Neural progenitor cell (in vitro differentiated cells): ENCODE results near the gene GLO1. TPM values are rescaled to one million over a fixed set of nuclear protein-coding genes. Genes with fewer than 3 reads are reported as not detected.

ENCODE experiments used
- DNase-seq: peaks from one replicate; pipeline ENCODE4 v3.0.0-alpha.2; 2016; ENCODE audit warnings: low spot score
- H2AFZ ChIP-seq: fragments of 200-600 bp; sonication (generic); replicated peaks from 2 replicates; pipeline ENCODE4 v1.6.1; 2016; ENCODE audit warnings: antibody characterized with exemption
- H3F3A ChIP-seq: fragments of 200-600 bp; sonication (generic); 2 replicates; pipeline ENCODE4 v1.6.1; 2016; ENCODE audit warnings: antibody characterized with exemption, low read depth
- H3K27ac ChIP-seq: fragments of 200-600 bp; sonication (generic); 2 replicates; pipeline ENCODE4 v1.5.1; 2016; ENCODE audit warnings: mild to moderate bottlenecking
- H3K27me3 ChIP-seq: fragments of 200-600 bp; sonication (generic); 2 replicates; pipeline ENCODE4 v1.6.1; 2016; ENCODE audit warnings: mild to moderate bottlenecking, moderate library complexity
- H3K36me3 ChIP-seq: fragments of 200-600 bp; sonication (generic); 2 replicates; pipeline ENCODE4 v1.5.1; 2016
- H3K4me1 ChIP-seq: fragments of 200-600 bp; sonication (generic); 2 replicates; pipeline ENCODE4 v1.6.1; 2016; ENCODE audit warnings: mixed run types
- H3K4me2 ChIP-seq: fragments of 200-600 bp; sonication (generic); 2 replicates; pipeline ENCODE4 v1.6.1; 2016
- H3K4me3 ChIP-seq: fragments of 200-600 bp; sonication (generic); 2 replicates; pipeline ENCODE4 v1.5.1; 2016
- H3K79me2 ChIP-seq: fragments of 200-600 bp; sonication (generic); 2 replicates; pipeline ENCODE4 v1.6.1; 2016; ENCODE audit warnings: low read depth
- H3K9ac ChIP-seq: fragments of 200-600 bp; sonication (generic); 2 replicates; pipeline ENCODE4 v1.6.1; 2016
- H3K9me3 ChIP-seq: fragments of 200-600 bp; sonication (generic); 2 replicates; pipeline ENCODE4 v1.5.1; 2016; ENCODE audit warnings: low read depth
- H4K20me1 ChIP-seq: fragments of 200-600 bp; sonication (generic); 2 replicates; pipeline ENCODE4 v1.6.1; 2016; ENCODE audit warnings: low read depth
- H3K27ac Mint-ChIP-seq: 3 replicates; pipeline ENCODE4 v1.8.0; 2021; ENCODE audit warnings: mixed read lengths
- H3K27me3 Mint-ChIP-seq: 2 replicates; pipeline ENCODE4 v1.8.0; 2022; ENCODE audit warnings: low read depth, mild to moderate bottlenecking, inconsistent platforms, moderate library complexity, mixed read lengths; ENCODE audit not compliant: insufficient read depth
- H3K36me3 Mint-ChIP-seq: 3 replicates; pipeline ENCODE4 v1.8.0; 2021; ENCODE audit warnings: mixed read lengths
- H3K4me1 Mint-ChIP-seq: 3 replicates; pipeline ENCODE4 v1.8.0; 2021; ENCODE audit warnings: mixed read lengths
- H3K4me3 Mint-ChIP-seq: 3 replicates; pipeline ENCODE4 v1.8.0; 2021; ENCODE audit warnings: mild to moderate bottlenecking, moderate library complexity, mixed read lengths
- H3K9me3 Mint-ChIP-seq: 3 replicates; pipeline ENCODE4 v1.8.0; 2020; ENCODE audit warnings: mixed read lengths
- EZH2 ChIP-seq: fragments of 200-600 bp; sonication (generic); IDR thresholded peaks from 2 replicates; pipeline ENCODE4 v1.6.1; 2017; ENCODE audit warnings: antibody characterized with exemption, mild to moderate bottlenecking, moderate library complexity
- EZH2phosphoT487 ChIP-seq: fragments of 200-600 bp; sonication (generic); IDR thresholded peaks from 2 replicates; pipeline ENCODE4 v1.6.1; 2017; ENCODE audit warnings: antibody characterized with exemption
- total RNA-seq: library from RNA; depleted of rRNA; stranded (reverse); fragments of >200 nt; gene quantifications from 2 replicates; pipeline ENCODE4 v1.2.3, GENCODE V29; 2015; ENCODE audit warnings: low replicate concordance
- TF ChIP-seq, protein P1 (sequence below): fragments of 200-600 bp; sonication (generic); IDR thresholded peaks from 2 replicates; pipeline ENCODE4 v1.5.1; 2017; ENCODE audit warnings: antibody characterized with exemption, mild to moderate bottlenecking

The GLO1 gene
- total RNA-seq, 1 donor from 2014 or later = 525 TPM

DNA sequence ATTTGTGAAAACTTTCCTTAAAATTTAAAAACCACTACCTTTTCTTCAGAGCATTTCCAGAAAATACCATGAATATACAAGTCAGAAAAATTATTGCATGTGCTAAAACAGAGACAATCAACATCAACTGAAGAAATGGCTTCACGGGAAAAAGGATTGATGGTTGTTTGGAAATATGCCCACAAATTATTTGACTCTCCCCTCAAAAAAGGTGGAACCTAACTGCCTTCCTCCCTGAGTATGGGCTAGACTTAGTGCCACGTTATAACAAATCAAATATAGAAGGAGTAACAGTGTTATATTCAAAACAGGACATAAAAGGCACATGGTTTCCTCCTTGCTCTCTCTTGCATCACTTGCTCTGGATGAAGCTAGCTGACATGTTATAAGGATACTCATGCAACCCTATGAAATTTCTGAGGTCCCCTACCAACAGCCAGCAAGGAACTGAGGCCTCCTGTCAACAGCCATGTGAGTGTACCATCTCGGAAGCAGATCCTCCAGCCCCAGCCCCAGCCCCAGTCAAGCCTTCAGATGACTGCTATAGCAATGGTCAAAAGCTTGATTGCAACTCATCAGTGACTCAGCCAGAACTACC is 71.7 kb downstream of the GLO1 start:
- H4K20me1 ChIP-seq = no peaks in the 10 kb centered on the region
- no peaks in the 10 kb centered on the region for H3K9me3 ChIP-seq
- H3K4me3 ChIP-seq = no peak overlapping the region
- no peaks in the 10 kb centered on the region for H3K27me3 ChIP-seq
- Mint-ChIP-seq H3K36me3 (no peaks in the 10 kb centered on the region), H3K27ac (no peak overlapping the region), H3K4me1 (no peaks in the 10 kb centered on the region), H3K27me3 (no peaks in the 10 kb centered on the region), H3K4me3 (no peak overlapping the region), H3K9me3 (no peaks in the 10 kb centered on the region)
- no peak overlapping the region for H2AFZ ChIP-seq
- DNase-seq = no peak
- no peak overlapping the region for H3K9ac ChIP-seq
- TF ChIP-seq EZH2 = no peak
- TF ChIP-seq, protein P1, sequence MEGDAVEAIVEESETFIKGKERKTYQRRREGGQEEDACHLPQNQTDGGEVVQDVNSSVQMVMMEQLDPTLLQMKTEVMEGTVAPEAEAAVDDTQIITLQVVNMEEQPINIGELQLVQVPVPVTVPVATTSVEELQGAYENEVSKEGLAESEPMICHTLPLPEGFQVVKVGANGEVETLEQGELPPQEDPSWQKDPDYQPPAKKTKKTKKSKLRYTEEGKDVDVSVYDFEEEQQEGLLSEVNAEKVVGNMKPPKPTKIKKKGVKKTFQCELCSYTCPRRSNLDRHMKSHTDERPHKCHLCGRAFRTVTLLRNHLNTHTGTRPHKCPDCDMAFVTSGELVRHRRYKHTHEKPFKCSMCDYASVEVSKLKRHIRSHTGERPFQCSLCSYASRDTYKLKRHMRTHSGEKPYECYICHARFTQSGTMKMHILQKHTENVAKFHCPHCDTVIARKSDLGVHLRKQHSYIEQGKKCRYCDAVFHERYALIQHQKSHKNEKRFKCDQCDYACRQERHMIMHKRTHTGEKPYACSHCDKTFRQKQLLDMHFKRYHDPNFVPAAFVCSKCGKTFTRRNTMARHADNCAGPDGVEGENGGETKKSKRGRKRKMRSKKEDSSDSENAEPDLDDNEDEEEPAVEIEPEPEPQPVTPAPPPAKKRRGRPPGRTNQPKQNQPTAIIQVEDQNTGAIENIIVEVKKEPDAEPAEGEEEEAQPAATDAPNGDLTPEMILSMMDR = no peak
- no peak for TF ChIP-seq EZH2phosphoT487
- H3K4me1 ChIP-seq = no peaks in the 10 kb centered on the region
- no peak overlapping the region for H3K4me2 ChIP-seq
- no peak overlapping the region for H3K27ac ChIP-seq
- H3K36me3 ChIP-seq = no peaks in the 10 kb centered on the region
- H3K79me2 ChIP-seq = peaks cover under 1% of the 10 kb centered on the region
- H3F3A ChIP-seq = no peaks in the 10 kb centered on the region

Other genes with a start within 250 kb of the GLO1 start
- 16.4 and 16.9 TPM in 2 replicates for gene BTBD9, start 63.2 kb downstream of the GLO1 start, total RNA-seq
- 0.09 and 1.1 TPM in 2 replicates for gene DNAH8, start 12.2 kb upstream of the GLO1 start, total RNA-seq